Measurements from ENCODE around the gene LEO1.

Gene LEO1

DNA sequence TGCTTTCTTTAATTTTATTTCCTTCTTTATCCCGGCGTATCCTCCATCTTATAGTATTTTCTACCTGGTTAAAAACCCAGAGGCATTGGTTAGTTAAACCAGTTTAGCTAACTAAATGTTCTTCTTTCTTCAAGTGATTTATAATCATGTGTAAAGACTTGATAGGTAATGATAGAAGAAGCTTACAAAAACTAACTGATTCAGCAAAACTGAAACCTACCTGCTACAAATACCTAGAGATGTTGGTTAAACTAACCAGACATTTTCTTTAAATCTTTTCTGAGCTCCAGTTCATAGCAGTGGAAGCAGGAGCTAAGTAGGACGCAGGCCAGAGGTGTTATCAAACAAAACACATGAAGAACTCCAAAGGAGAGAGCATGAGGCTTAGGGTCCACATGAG, 44.8 kb downstream of the LEO1 start:
- H3K9me3 ChIP-seq (ENCODE audit: control insufficient read depth, insufficient read depth, low read depth, low read length) = no peaks in the 10 kb centered on the region
- no peak overlapping the region for H3K27ac ChIP-seq (ENCODE audit: low read depth, low read length)
- no peak overlapping the region for H3K9ac ChIP-seq (ENCODE audit: low read length)
- no peaks in the 10 kb centered on the region for H3K27me3 ChIP-seq (ENCODE audit: control insufficient read depth, insufficient read depth, low read length)
- no peak overlapping the region for H3K4me3 ChIP-seq (ENCODE audit: low read depth, low read length)
- peaks cover 11% of the 10 kb centered on the region for H3K4me1 ChIP-seq (ENCODE audit: control insufficient read depth, insufficient read depth, low read length)
- H3K36me3 ChIP-seq (ENCODE audit: control insufficient read depth, insufficient read depth, low read length) = peaks cover 29% of the 10 kb centered on the region

DNA sequence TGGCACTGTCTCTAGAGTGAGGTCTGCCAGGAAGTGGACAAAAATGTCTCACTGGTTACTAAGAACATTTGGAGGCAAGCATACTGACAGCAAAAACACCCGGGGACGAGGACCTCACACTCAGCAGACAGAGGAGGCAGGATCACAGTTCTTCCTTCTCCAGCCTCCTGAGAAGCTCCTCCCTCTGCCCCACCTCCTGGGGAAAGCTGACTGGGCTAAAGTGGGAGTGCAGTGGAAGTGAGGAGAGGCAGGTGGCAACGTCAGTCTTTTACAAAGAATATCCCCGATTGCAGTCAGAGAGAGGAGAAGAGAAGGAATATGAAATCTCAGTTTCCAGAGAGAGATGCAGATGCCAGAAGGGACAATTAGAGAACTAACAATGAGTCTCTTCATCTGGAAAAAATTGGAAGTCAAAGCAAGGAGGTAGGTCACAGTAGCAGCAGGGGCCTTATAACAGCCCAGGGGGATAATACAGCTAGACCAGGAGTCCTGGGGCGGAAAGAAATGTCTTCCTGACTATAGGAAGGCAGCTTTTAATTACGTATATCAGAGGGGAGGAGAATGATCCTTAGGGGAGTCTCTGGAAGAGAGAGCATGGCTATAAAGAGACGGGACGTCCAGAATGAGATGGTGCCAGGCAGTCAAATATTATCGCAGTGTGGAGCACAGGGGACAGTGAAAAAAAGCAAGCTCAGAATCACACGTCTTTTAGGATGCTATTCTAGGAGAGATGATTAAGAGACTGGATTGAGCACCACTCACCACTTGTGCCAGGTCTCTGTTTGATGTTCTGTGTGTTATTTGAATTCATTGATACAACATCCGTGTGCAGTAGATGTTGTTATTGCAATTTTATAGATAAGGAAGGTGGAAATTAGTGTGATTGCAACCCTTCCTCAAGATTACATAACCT, 47.2 kb downstream of the LEO1 start:
- Histone ChIP-seq H3K4me1 (ENCODE audit: control insufficient read depth, insufficient read depth, low read length) (no peaks in the 10 kb centered on the region), H3K27ac (ENCODE audit: low read depth, low read length) (no peak overlapping the region), H3K36me3 (ENCODE audit: control insufficient read depth, insufficient read depth, low read length) (peaks cover 39% of the 10 kb centered on the region), H3K9ac (ENCODE audit: low read length) (no peak overlapping the region), H3K4me3 (ENCODE audit: low read depth, low read length) (no peak overlapping the region), H3K9me3 (ENCODE audit: control insufficient read depth, insufficient read depth, low read depth, low read length) (no peaks in the 10 kb centered on the region), H3K27me3 (ENCODE audit: control insufficient read depth, insufficient read depth, low read length) (no peaks in the 10 kb centered on the region)

DNA sequence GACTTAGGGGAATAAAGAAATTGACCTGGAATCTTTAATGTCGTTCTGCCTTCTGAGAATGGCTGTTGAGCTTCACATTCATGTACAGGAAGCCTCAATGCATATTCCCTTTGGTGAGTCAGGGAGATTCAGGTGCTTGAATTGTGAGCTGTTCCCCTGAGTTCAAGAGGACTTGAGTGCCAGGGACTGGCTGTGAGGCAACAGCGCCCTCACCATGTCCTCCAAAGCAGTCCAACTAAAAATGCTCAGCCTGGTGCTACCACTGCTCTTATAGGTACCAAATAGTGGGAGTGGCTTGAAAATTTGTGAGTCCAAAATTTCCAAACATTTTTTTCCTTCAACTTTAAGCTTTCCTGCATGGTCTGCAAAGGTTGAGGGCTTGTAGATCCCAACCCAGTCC, 54.1 kb downstream of the LEO1 start:
- H3K4me3 ChIP-seq (ENCODE audit: low read depth, low read length) = no peak overlapping the region
- no peaks in the 10 kb centered on the region for H3K27me3 ChIP-seq (ENCODE audit: control insufficient read depth, insufficient read depth, low read length)
- no peak overlapping the region for H3K9ac ChIP-seq (ENCODE audit: low read length)
- H3K36me3 ChIP-seq (ENCODE audit: control insufficient read depth, insufficient read depth, low read length) = peaks cover 35% of the 10 kb centered on the region
- H3K27ac ChIP-seq (ENCODE audit: low read depth, low read length) = no peak overlapping the region
- H3K4me1 ChIP-seq (ENCODE audit: control insufficient read depth, insufficient read depth, low read length) = no peaks in the 10 kb centered on the region
- H3K9me3 ChIP-seq (ENCODE audit: control insufficient read depth, insufficient read depth, low read depth, low read length) = no peaks in the 10 kb centered on the region

DNA sequence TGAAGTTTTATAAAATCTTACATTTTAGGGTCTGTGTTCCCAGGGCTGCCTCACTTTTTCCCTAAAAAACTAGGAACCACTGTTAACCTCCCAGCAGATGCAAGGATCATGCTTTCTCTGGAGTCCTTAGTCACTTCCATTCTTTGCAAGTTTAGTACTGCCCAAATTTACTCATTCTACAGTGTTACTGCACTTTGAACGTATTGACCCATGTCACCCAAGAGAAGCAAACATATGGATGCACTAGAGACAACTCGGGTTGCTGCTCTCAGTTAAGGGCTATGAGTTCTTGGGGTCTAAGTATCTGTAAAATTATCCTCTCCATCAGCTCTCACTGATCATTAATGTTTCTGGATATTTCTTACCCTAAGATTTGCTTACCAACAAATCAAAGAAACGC, 59.0 kb downstream of the LEO1 start:
- H3K36me3 ChIP-seq (ENCODE audit: control insufficient read depth, insufficient read depth, low read length) = peaks cover 23% of the 10 kb centered on the region
- H3K9me3 ChIP-seq (ENCODE audit: control insufficient read depth, insufficient read depth, low read depth, low read length) = no peaks in the 10 kb centered on the region
- H3K9ac ChIP-seq (ENCODE audit: low read length) = no peak overlapping the region
- no peak overlapping the region for H3K27ac ChIP-seq (ENCODE audit: low read depth, low read length)
- H3K4me3 ChIP-seq (ENCODE audit: low read depth, low read length) = no peak overlapping the region
- H3K27me3 ChIP-seq (ENCODE audit: control insufficient read depth, insufficient read depth, low read length) = no peaks in the 10 kb centered on the region
- no peaks in the 10 kb centered on the region for H3K4me1 ChIP-seq (ENCODE audit: control insufficient read depth, insufficient read depth, low read length)

DNA sequence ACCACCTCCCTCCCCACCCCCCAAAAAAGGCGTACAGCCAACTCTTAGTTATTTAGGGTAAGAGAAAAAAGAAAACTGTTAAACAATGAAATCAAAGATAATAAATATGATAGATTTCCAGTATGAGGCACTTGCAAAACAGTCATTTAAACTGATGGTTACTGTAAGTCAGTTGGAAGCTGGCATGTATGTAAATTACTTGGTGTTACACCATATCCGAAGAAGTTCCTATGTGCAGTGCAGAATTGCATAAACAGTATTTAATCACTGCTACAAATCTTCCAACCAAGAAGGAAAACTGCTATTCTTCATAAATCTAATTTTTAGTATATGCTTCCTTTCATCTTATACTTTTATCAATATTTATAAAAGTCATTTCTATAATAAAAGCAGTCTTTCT, 62.0 kb downstream of the LEO1 start:
- H3K27me3 ChIP-seq (ENCODE audit: control insufficient read depth, insufficient read depth, low read length) = no peaks in the 10 kb centered on the region
- H3K27ac ChIP-seq (ENCODE audit: low read depth, low read length) = no peak overlapping the region
- no peaks in the 10 kb centered on the region for H3K4me1 ChIP-seq (ENCODE audit: control insufficient read depth, insufficient read depth, low read length)
- no peak overlapping the region for H3K9ac ChIP-seq (ENCODE audit: low read length)
- H3K36me3 ChIP-seq (ENCODE audit: control insufficient read depth, insufficient read depth, low read length) = peaks cover 27% of the 10 kb centered on the region
- H3K4me3 ChIP-seq (ENCODE audit: low read depth, low read length) = no peak overlapping the region
- no peaks in the 10 kb centered on the region for H3K9me3 ChIP-seq (ENCODE audit: control insufficient read depth, insufficient read depth, low read depth, low read length)

GRCh38 chr15:51908316-51908715, 63.3 kb downstream of the LEO1 start:
- Histone ChIP-seq H3K27ac (ENCODE audit: low read depth, low read length) (no peak overlapping the region), H3K9me3 (ENCODE audit: control insufficient read depth, insufficient read depth, low read depth, low read length) (no peaks in the 10 kb centered on the region), H3K9ac (ENCODE audit: low read length) (no peak overlapping the region), H3K4me3 (ENCODE audit: low read depth, low read length) (no peak overlapping the region), H3K36me3 (ENCODE audit: control insufficient read depth, insufficient read depth, low read length) (peaks cover 27% of the 10 kb centered on the region), H3K4me1 (ENCODE audit: control insufficient read depth, insufficient read depth, low read length) (no peaks in the 10 kb centered on the region), H3K27me3 (ENCODE audit: control insufficient read depth, insufficient read depth, low read length) (no peaks in the 10 kb centered on the region)

- Histone ChIP-seq H3K27me3 (ENCODE audit: control insufficient read depth, insufficient read depth, low read length) (no peaks in the 10 kb centered on the region), H3K9ac (ENCODE audit: low read length) (no peak overlapping the region), H3K4me3 (ENCODE audit: low read depth, low read length) (no peak overlapping the region), H3K27ac (ENCODE audit: low read depth, low read length) (no peak overlapping the region), H3K9me3 (ENCODE audit: control insufficient read depth, insufficient read depth, low read depth, low read length) (no peaks in the 10 kb centered on the region), H3K36me3 (ENCODE audit: control insufficient read depth, insufficient read depth, low read length) (peaks cover 30% of the 10 kb centered on the region), H3K4me1 (ENCODE audit: control insufficient read depth, insufficient read depth, low read length) (no peaks in the 10 kb centered on the region)
These were observed 64.3 kb downstream of the LEO1 start for GRCh38 chr15:51907136-51907862.

- Histone ChIP-seq H3K27ac (ENCODE audit: low read depth, low read length) (no peak overlapping the region), H3K27me3 (ENCODE audit: control insufficient read depth, insufficient read depth, low read length) (no peaks in the 10 kb centered on the region), H3K4me1 (ENCODE audit: control insufficient read depth, insufficient read depth, low read length) (no peaks in the 10 kb centered on the region), H3K9me3 (ENCODE audit: control insufficient read depth, insufficient read depth, low read depth, low read length) (no peaks in the 10 kb centered on the region), H3K4me3 (ENCODE audit: low read depth, low read length) (no peak overlapping the region), H3K9ac (ENCODE audit: low read length) (no peak overlapping the region), H3K36me3 (ENCODE audit: control insufficient read depth, insufficient read depth, low read length) (peaks cover 45% of the 10 kb centered on the region)
These were observed 66.6 kb downstream of the LEO1 start for GRCh38 chr15:51904931-51905330.

DNA sequence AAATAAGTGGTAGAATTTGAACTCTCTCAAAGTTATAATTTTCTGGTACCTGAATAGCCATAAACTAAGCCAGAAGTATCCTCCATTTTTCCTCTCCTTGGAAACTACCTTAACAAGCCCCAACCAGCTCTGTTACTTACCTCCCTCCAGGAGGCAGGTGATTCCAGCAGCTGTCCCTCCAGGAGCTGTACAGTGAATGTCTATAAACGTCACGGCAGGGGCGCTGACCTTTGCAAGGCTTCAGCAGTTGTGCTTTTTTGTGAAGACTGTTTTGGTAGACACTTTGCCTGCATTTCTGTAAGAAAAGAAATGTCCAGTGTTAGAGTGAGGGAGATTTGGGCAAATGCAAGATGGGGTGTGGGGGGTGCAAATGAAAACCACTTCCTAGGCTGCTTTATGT, 67.2 kb downstream of the LEO1 start:
- Histone ChIP-seq H3K4me3 (ENCODE audit: low read depth, low read length) (no peak overlapping the region), H3K27ac (ENCODE audit: low read depth, low read length) (no peak overlapping the region), H3K27me3 (ENCODE audit: control insufficient read depth, insufficient read depth, low read length) (no peaks in the 10 kb centered on the region), H3K4me1 (ENCODE audit: control insufficient read depth, insufficient read depth, low read length) (no peaks in the 10 kb centered on the region), H3K9me3 (ENCODE audit: control insufficient read depth, insufficient read depth, low read depth, low read length) (no peaks in the 10 kb centered on the region), H3K9ac (ENCODE audit: low read length) (no peak overlapping the region), H3K36me3 (ENCODE audit: control insufficient read depth, insufficient read depth, low read length) (peaks cover 49% of the 10 kb centered on the region)

GRCh38 chr15:51889486-51889885, 82.1 kb downstream of the LEO1 start:
- H3K27me3 ChIP-seq (ENCODE audit: control insufficient read depth, insufficient read depth, low read length) = no peaks in the 10 kb centered on the region
- peaks cover 9% of the 10 kb centered on the region for H3K9me3 ChIP-seq (ENCODE audit: control insufficient read depth, insufficient read depth, low read depth, low read length)
- no peaks in the 10 kb centered on the region for H3K4me1 ChIP-seq (ENCODE audit: control insufficient read depth, insufficient read depth, low read length)
- H3K36me3 ChIP-seq (ENCODE audit: control insufficient read depth, insufficient read depth, low read length) = peaks cover 39% of the 10 kb centered on the region
- H3K9ac ChIP-seq (ENCODE audit: low read length) = no peak overlapping the region
- H3K27ac ChIP-seq (ENCODE audit: low read depth, low read length) = no peak overlapping the region
- no peak overlapping the region for H3K4me3 ChIP-seq (ENCODE audit: low read depth, low read length)

GRCh38 chr15:51888593-51889195, 82.9 kb downstream of the LEO1 start:
- H3K27ac ChIP-seq (ENCODE audit: low read depth, low read length) = no peak overlapping the region
- peaks cover 9% of the 10 kb centered on the region for H3K9me3 ChIP-seq (ENCODE audit: control insufficient read depth, insufficient read depth, low read depth, low read length)
- H3K27me3 ChIP-seq (ENCODE audit: control insufficient read depth, insufficient read depth, low read length) = no peaks in the 10 kb centered on the region
- no peak overlapping the region for H3K9ac ChIP-seq (ENCODE audit: low read length)
- peaks cover 32% of the 10 kb centered on the region for H3K36me3 ChIP-seq (ENCODE audit: control insufficient read depth, insufficient read depth, low read length)
- no peak overlapping the region for H3K4me3 ChIP-seq (ENCODE audit: low read depth, low read length)
- no peaks in the 10 kb centered on the region for H3K4me1 ChIP-seq (ENCODE audit: control insufficient read depth, insufficient read depth, low read length)
